PC-3 (cell line): ENCODE results near the gene NADSYN1. TPM values are rescaled to one million over a fixed set of nuclear protein-coding genes. Genes with fewer than 3 reads are reported as not detected.

Experiments used
- ATAC-seq: fragments of 200-7000 bp; cut with Tn5 transposase; 2 replicates; pipeline ENCODE4 v1.9.1; 2020; ENCODE audit warnings: mild to moderate bottlenecking, moderate library complexity
- BruUV-seq: library from RNA; stranded (reverse); fragments of 400-500 nt; replicated peaks from 2 replicates; lab custom pipeline; 2021; lab: Mats Ljungman, UMichigan
- CTCF ChIA-PET: fragments of 300-600 bp; sonication (Branson Sonifier 250); formaldehyde crosslinking; loops from one replicate; lab custom pipeline; 2022; ENCODE audit warnings: antibody characterized with exemption; lab: Charles Lee
- POLR2A ChIA-PET: fragments of 300-600 bp; sonication (Branson Sonifier 250); formaldehyde crosslinking; loops from one replicate; lab custom pipeline; 2022; ENCODE audit warnings: antibody characterized with exemption; ENCODE audit not compliant: unreplicated experiment; lab: Charles Lee
- DNase-seq: peaks from one replicate; pipeline ENCODE4 v3.0.0-alpha.2; 2015
- H2AFZ ChIP-seq: fragments of 300-600 bp; sonication (generic); 2 replicates; pipeline ENCODE4 v1.6.0; 2016; ENCODE audit warnings: antibody characterized with exemption, low read length
- H3F3A ChIP-seq: fragments of 300-600 bp; sonication (generic); one replicate; pipeline ENCODE4 v1.6.0; 2017; ENCODE audit warnings: antibody characterized with exemption, low read length, control low read depth, mild to moderate bottlenecking; ENCODE audit not compliant: unreplicated experiment
- H3K27ac ChIP-seq: fragments of 300-600 bp; sonication (generic); 2 replicates; pipeline ENCODE4 v1.5.1; 2016; ENCODE audit warnings: mild to moderate bottlenecking, low read length
- H3K27me3 ChIP-seq: fragments of 300-600 bp; sonication (generic); 2 replicates; pipeline ENCODE4 v1.6.1; 2016; ENCODE audit warnings: low read length, mixed read lengths
- H3K36me3 ChIP-seq: fragments of 300-600 bp; sonication (generic); 2 replicates; pipeline ENCODE4 v1.6.1; 2016; ENCODE audit warnings: low read depth, mixed run types, low read length, mixed read lengths
- H3K4me1 ChIP-seq: fragments of 300-600 bp; sonication (generic); 2 replicates; pipeline ENCODE4 v1.5.1; 2016; ENCODE audit warnings: low read length; ENCODE audit not compliant: insufficient read depth
- H3K4me2 ChIP-seq: fragments of 300-600 bp; sonication (generic); 2 replicates; pipeline ENCODE4 v1.6.0; 2016; ENCODE audit warnings: low read length
- H3K4me3 ChIP-seq: fragments of 300-600 bp; sonication (generic); 2 replicates; pipeline ENCODE4 v1.5.1; 2016; ENCODE audit warnings: mild to moderate bottlenecking, low read length, mixed read lengths
- H3K79me2 ChIP-seq: fragments of 300-600 bp; sonication (generic); 2 replicates; pipeline ENCODE4 v1.6.1; 2017; ENCODE audit warnings: low read length, mixed read lengths
- H3K9ac ChIP-seq: fragments of 300-600 bp; sonication (generic); 2 replicates; pipeline ENCODE4 v1.6.0; 2016; ENCODE audit warnings: mild to moderate bottlenecking, low read length
- H3K9me2 ChIP-seq: fragments of 300-600 bp; sonication (generic); replicated peaks from 2 replicates; pipeline ENCODE4 v1.6.1; 2016; ENCODE audit warnings: mixed run types, low read length, mixed read lengths
- H3K9me3 ChIP-seq: fragments of 300-600 bp; sonication (generic); 2 replicates; pipeline ENCODE4 v1.6.1; 2016; ENCODE audit warnings: low read length, mixed read lengths
- H4K20me1 ChIP-seq: fragments of 300-600 bp; sonication (generic); 2 replicates; pipeline ENCODE4 v1.6.1; 2016; ENCODE audit warnings: low read length, mixed read lengths
- CTCF ChIP-seq: fragments of 300-600 bp; sonication (generic); conservative IDR thresholded peaks from 2 replicates; pipeline ENCODE4 v1.5.1; 2017; ENCODE audit warnings: antibody characterized with exemption, low read depth, mild to moderate bottlenecking, low read length
- EZH2 ChIP-seq: fragments of 300-600 bp; sonication (generic); IDR thresholded peaks from one replicate; pipeline ENCODE4 v1.6.1; 2017; ENCODE audit warnings: antibody characterized with exemption, mild to moderate bottlenecking, low read length; ENCODE audit not compliant: unreplicated experiment
- EZH2phosphoT487 ChIP-seq: fragments of 300-600 bp; sonication (generic); IDR thresholded peaks from 2 replicates; pipeline ENCODE4 v1.6.1; 2018; ENCODE audit warnings: mild to moderate bottlenecking, antibody characterized with exemption, low read length, borderline replicate concordance
- intact Hi-C: fragments of 100-400 bp; cut with micrococcal nuclease; formaldehyde crosslinking; loops from 2 replicates; pipeline ENCODE4 v1.9.0; 2023
- total RNA-seq: library from RNA; depleted of rRNA; stranded (reverse); fragments of >200 nt; gene quantifications from 2 replicates; pipeline ENCODE4 v1.2.3, GENCODE V29; 2014

NADSYN1 gene
- total RNA-seq, 1 experiment from 2014 or later = 64.8 TPM

GRCh38 chr11:71501071-71501985, 48.3 kb downstream of the NADSYN1 start:
- H3K9me2 ChIP-seq = no peaks in the 10 kb centered on the region
- H3K4me2 ChIP-seq = no peak overlapping the region
- H3K27ac ChIP-seq = no peak overlapping the region
- no peaks in the 10 kb centered on the region for H3F3A ChIP-seq
- ATAC-seq = no peak
- no peak overlapping the region for H3K9ac ChIP-seq
- no peak overlapping the region for H3K4me3 ChIP-seq
- ChIA-PET CTCF (no interaction called here), POLR2A (no interaction called here)
- peaks cover 16% of the 10 kb centered on the region; the same call in 1 of the 2 replicates for H3K4me1 ChIP-seq
- BruUV-seq = no TSS peak
- no peaks in the 10 kb centered on the region for H3K79me2 ChIP-seq
- intact Hi-C loops = no loop called here
- peaks cover 24% of the 10 kb centered on the region for H3K36me3 ChIP-seq
- no peak for TF ChIP-seq EZH2
- no peak for TF ChIP-seq CTCF
- TF ChIP-seq EZH2phosphoT487 = no peak
- H2AFZ ChIP-seq = no peak overlapping the region
- H3K9me3 ChIP-seq = no peaks in the 10 kb centered on the region
- H3K27me3 ChIP-seq = no peaks in the 10 kb centered on the region
- H4K20me1 ChIP-seq = no peaks in the 10 kb centered on the region
- no peak for DNase-seq

- H4K20me1 ChIP-seq = no peaks in the 10 kb centered on the region
- CTCF ChIA-PET = no interaction called here
- peaks cover 23% of the 10 kb centered on the region for H3K36me3 ChIP-seq
- ATAC-seq (no peak), DNase-seq (no peak)
- intact Hi-C loops = no loop called here
- H3K9ac ChIP-seq = no peak overlapping the region
- no peak overlapping the region for H2AFZ ChIP-seq
- no peaks in the 10 kb centered on the region for H3K9me2 ChIP-seq
- H3K4me3 ChIP-seq = no peak overlapping the region
- no peak overlapping the region for H3K4me2 ChIP-seq
- no peaks in the 10 kb centered on the region for H3K27me3 ChIP-seq
- POLR2A ChIA-PET = no interaction called here
- H3K9me3 ChIP-seq = no peaks in the 10 kb centered on the region
- no TSS peak for BruUV-seq
- TF ChIP-seq CTCF (no peak), EZH2phosphoT487 (no peak), EZH2 (no peak)
- H3F3A ChIP-seq = no peaks in the 10 kb centered on the region
- no peaks in the 10 kb centered on the region for H3K79me2 ChIP-seq
- no peak overlapping the region for H3K27ac ChIP-seq
- peaks cover 16% of the 10 kb centered on the region; the same call in 1 of the 2 replicates for H3K4me1 ChIP-seq
Observed at GRCh38 chr11:71502026-71502425, 49.0 kb downstream of the NADSYN1 start.

GRCh38 chr11:71502871-71503435, 50.0 kb downstream of the NADSYN1 start:
- H3K27me3 ChIP-seq = no peaks in the 10 kb centered on the region
- no peaks in the 10 kb centered on the region for H3K79me2 ChIP-seq
- no peaks in the 10 kb centered on the region for H3K9me2 ChIP-seq
- no peaks in the 10 kb centered on the region for H4K20me1 ChIP-seq
- H3F3A ChIP-seq = no peaks in the 10 kb centered on the region
- no peak for TF ChIP-seq CTCF
- no peak for TF ChIP-seq EZH2
- TF ChIP-seq EZH2phosphoT487 = no peak
- H3K4me1 ChIP-seq = peaks cover 16% of the 10 kb centered on the region; the same call in 1 of the 2 replicates
- peaks cover 19% of the 10 kb centered on the region for H3K36me3 ChIP-seq
- no peak overlapping the region for H3K27ac ChIP-seq
- no peak overlapping the region for H3K4me3 ChIP-seq
- BruUV-seq = no TSS peak
- DNase-seq (no peak), ATAC-seq (no peak)
- no peaks in the 10 kb centered on the region for H3K9me3 ChIP-seq
- intact Hi-C loops = no loop called here
- POLR2A ChIA-PET = no interaction called here
- H3K4me2 ChIP-seq = no peak overlapping the region
- no peak overlapping the region for H3K9ac ChIP-seq
- CTCF ChIA-PET = no interaction called here
- no peak overlapping the region for H2AFZ ChIP-seq
